ENCODE data around the gene CHST6. TPM values are rescaled to one million over a fixed set of nuclear protein-coding genes. Genes with fewer than 3 reads are reported as not detected.
"Not testable (repeated sequence)": the region's sequence is repeated elsewhere in the genome, so short reads cannot be mapped to it uniquely, and the experiment has no call there.

Gene CHST6
- total and polyA plus RNA-seq, 4 donors = 0.49 to 6.0 (median 1.6) TPM

DNA sequence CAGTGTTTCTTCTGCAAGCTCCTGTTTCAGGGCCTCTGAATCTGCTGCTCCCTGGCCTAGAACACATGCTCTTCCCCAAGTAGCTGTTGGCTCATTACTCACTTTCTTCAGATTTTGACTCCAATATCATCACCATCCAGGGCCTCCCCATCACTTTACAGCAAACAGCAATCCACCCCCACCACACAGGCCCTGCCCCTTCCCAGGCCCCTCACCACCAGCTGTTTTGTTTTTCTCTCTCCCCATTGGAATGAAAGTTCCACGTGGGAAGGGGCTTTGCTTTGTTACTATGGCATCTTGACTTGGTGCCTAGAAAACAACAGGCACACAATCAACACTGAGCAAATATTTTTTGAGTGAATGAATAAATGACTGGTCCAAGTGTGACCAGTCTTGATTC lies 34.8 kb downstream of the CHST6 start:
- intact Hi-C loops (cut with DNase I) = no loop called here
- ATAC-seq (ENCODE audit: low FRiP score) (no peak), DNase-seq (no peak)
- H3K27ac ChIP-seq (ENCODE audit: low read depth in 1 of 2, low read length in 2 of 2) = no peak overlapping the region
- H3K9me3 ChIP-seq (ENCODE audit: control insufficient read depth, low read length) = no peaks in the 10 kb centered on the region
- 0 to 8% methylated on average over 1 of the region's 1 CpG for WGBS, 2 donors
- H3K4me1 ChIP-seq (ENCODE audit: control insufficient read depth in 1 of 2, insufficient read depth in 2 of 2, low read length in 2 of 2) = no peaks in the 10 kb centered on the region
- no peak overlapping the region for H3K4me3 ChIP-seq (ENCODE audit: low read length in 2 of 2)
- no peaks in the 10 kb centered on the region for H3K36me3 ChIP-seq (ENCODE audit: control insufficient read depth in 1 of 2, insufficient read depth in 2 of 2, low read length in 1 of 2)
- no peaks in the 10 kb centered on the region for H3K27me3 ChIP-seq (ENCODE audit: control insufficient read depth in 1 of 2, insufficient read depth in 2 of 2, low read length in 1 of 2)

DNA sequence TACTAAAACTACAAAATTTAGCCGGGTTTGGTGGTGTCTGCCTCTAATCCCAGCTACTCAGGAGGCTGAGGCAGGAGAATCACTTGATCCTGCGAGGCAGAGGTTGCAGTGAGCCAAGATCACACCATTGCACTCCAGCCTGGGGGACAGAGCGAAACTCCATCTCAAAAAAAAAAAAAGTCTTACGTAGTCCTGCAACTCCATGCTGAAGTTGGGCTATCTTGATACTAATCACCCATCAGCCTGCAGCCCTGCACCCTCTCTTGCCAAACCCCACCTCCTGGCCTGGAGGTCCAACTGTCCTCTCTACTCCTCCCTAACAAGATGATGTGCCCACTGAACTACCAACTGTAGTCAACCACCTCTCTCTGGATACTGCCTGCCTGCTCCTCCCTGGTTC lies 35.5 kb downstream of the CHST6 start:
- Histone ChIP-seq H3K4me1 (ENCODE audit: control insufficient read depth in 1 of 2, insufficient read depth in 2 of 2, low read length in 2 of 2) (no peaks in the 10 kb centered on the region), H3K27ac (ENCODE audit: low read depth in 1 of 2, low read length in 2 of 2) (no peak overlapping the region), H3K27me3 (ENCODE audit: control insufficient read depth in 1 of 2, insufficient read depth in 2 of 2, low read length in 1 of 2) (no peaks in the 10 kb centered on the region), H3K9me3 (ENCODE audit: control insufficient read depth, low read length) (no peaks in the 10 kb centered on the region), H3K4me3 (ENCODE audit: low read length in 2 of 2) (no peak overlapping the region), H3K36me3 (ENCODE audit: control insufficient read depth in 1 of 2, insufficient read depth in 2 of 2, low read length in 1 of 2) (no peaks in the 10 kb centered on the region)
- ATAC-seq (ENCODE audit: low FRiP score) (no peak), DNase-seq (no peak)
- intact Hi-C loops (cut with DNase I) = no loop called here
- 93 to 94% methylated on average over 4 of the region's 4 CpGs for WGBS, 2 donors

DNA sequence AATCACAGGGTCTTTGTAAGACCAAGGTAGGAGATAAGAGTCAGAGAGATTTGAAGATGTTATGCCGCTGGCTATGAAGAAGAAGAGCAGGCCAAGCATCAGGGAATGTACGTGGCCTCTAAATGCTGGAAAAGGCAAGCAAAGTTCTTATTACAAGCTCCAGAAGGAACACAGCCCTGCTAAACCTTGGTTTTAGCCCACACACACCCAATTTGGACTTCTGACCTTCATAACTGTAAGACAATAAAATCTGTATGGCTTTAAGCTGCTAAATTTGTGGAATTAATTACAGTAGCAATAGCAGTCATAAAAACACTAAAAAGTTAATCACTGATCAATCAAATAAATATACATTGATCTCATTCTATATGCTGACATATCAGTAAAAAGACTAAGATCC lies 36.8 kb downstream of the CHST6 start:
- Histone ChIP-seq H3K27ac (ENCODE audit: low read depth in 1 of 2, low read length in 2 of 2) (no peak overlapping the region), H3K27me3 (ENCODE audit: control insufficient read depth in 1 of 2, insufficient read depth in 2 of 2, low read length in 1 of 2) (no peaks in the 10 kb centered on the region), H3K9me3 (ENCODE audit: control insufficient read depth, low read length) (no peaks in the 10 kb centered on the region), H3K36me3 (ENCODE audit: control insufficient read depth in 1 of 2, insufficient read depth in 2 of 2, low read length in 1 of 2) (no peaks in the 10 kb centered on the region), H3K4me3 (ENCODE audit: low read length in 2 of 2) (no peak overlapping the region), H3K4me1 (ENCODE audit: control insufficient read depth in 1 of 2, insufficient read depth in 2 of 2, low read length in 2 of 2) (no peaks in the 10 kb centered on the region)
- DNase-seq (no peak), ATAC-seq (ENCODE audit: low FRiP score) (no peak)
- intact Hi-C loops (cut with DNase I) = no loop called here
- WGBS, 2 donors = 90 to 93% methylated on average over 2 of the region's 2 CpGs

DNA sequence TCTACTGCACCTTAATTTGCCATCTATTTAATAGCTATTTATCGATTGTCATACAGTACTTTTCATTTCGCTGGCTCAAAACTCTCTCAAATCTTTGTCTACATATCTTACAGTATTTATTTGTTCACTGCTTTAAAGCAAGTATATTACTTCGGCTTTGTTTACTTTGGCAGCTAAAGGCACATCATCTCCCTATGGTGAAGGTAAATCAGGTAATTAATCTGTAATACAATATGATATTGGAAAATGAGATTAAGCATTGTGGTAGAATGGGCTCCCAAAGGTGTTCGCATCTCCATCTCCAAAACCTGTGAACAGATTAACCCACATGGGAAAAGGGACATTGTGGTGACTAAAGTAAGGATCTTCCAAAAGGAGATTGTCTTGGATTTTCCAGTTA lies 37.2 kb downstream of the CHST6 start:
- Histone ChIP-seq H3K27me3 (ENCODE audit: control insufficient read depth in 1 of 2, insufficient read depth in 2 of 2, low read length in 1 of 2) (no peaks in the 10 kb centered on the region), H3K4me3 (ENCODE audit: low read length in 2 of 2) (no peak overlapping the region), H3K4me1 (ENCODE audit: control insufficient read depth in 1 of 2, insufficient read depth in 2 of 2, low read length in 2 of 2) (peaks cover 0 to under 1% of the 10 kb centered on the region in 2 donors), H3K27ac (ENCODE audit: low read depth in 1 of 2, low read length in 2 of 2) (no peak overlapping the region), H3K36me3 (ENCODE audit: control insufficient read depth in 1 of 2, insufficient read depth in 2 of 2, low read length in 1 of 2) (no peaks in the 10 kb centered on the region), H3K9me3 (ENCODE audit: control insufficient read depth, low read length) (no peaks in the 10 kb centered on the region)
- intact Hi-C loops (cut with DNase I) = no loop called here
- DNase-seq (no peak), ATAC-seq (ENCODE audit: low FRiP score) (no peak)
- WGBS, 2 donors = 82 to 86% methylated on average over 4 of the region's 4 CpGs

DNA sequence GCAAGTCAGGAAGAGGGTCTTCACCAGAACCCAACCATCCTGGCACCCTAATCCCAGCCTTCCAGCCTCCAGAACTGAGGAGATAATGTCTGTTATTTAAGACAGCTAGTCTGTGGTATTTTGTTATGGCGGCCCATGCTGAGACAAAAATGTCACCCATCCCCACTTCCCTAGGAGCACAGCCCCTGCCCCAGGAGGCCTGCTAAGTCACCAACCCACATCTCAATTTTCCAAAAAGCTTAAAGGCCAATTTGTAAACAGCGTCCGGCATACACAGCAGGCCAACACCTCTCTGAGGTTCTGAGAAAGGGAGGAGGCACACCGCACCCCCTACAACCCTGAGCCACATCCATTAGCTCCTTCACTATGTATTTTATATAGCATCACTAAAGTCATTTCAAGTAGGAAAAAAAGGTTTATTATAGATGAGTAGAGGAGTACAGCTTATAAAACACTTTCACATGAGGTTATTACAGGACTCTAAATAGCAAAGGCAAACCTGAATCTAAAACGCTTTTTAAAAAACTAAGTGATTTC lies 37.7 kb downstream of the CHST6 start:
- Histone ChIP-seq H3K36me3 (ENCODE audit: control insufficient read depth in 1 of 2, insufficient read depth in 2 of 2, low read length in 1 of 2) (no peaks in the 10 kb centered on the region), H3K27me3 (ENCODE audit: control insufficient read depth in 1 of 2, insufficient read depth in 2 of 2, low read length in 1 of 2) (no peaks in the 10 kb centered on the region), H3K9me3 (ENCODE audit: control insufficient read depth, low read length) (no peaks in the 10 kb centered on the region), H3K27ac (ENCODE audit: low read depth in 1 of 2, low read length in 2 of 2) (no peak overlapping the region), H3K4me1 (ENCODE audit: control insufficient read depth in 1 of 2, insufficient read depth in 2 of 2, low read length in 2 of 2) (peaks cover 0 to 2% of the 10 kb centered on the region in 2 donors), H3K4me3 (ENCODE audit: low read length in 2 of 2) (no peak overlapping the region)
- intact Hi-C loops (cut with DNase I) = no loop called here
- DNase-seq (no peak), ATAC-seq (ENCODE audit: low FRiP score) (no peak)
- 91 to 92% methylated on average over 5 of the region's 5 CpGs for WGBS, 2 donors

DNA sequence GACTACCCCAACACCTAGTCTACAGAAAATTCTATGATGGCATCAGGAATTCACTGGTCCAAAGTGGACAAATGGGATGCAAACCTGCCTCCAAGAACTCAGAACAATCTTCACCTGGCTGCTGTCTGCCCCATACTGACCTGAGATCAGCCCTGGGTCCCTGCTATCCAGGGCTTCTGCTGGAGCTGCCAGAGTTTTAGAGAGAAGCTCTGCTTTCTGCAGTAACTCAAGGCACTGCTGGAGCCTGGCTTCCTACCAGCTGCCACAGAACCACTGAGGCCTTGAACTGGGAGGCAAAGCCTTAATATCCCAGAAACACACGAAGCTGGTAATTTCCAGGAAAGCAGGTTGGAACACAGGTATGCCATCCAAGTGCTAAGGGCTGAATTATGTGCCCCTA lies 38.3 kb downstream of the CHST6 start:
- DNase-seq (no peak), ATAC-seq (ENCODE audit: low FRiP score) (no peak)
- H3K27me3 ChIP-seq (ENCODE audit: control insufficient read depth in 1 of 2, insufficient read depth in 2 of 2, low read length in 1 of 2) = no peaks in the 10 kb centered on the region
- WGBS, 2 donors = 42 to 50% methylated on average over 1 of the region's 1 CpG
- H3K4me1 ChIP-seq (ENCODE audit: control insufficient read depth in 1 of 2, insufficient read depth in 2 of 2, low read length in 2 of 2) = peaks cover 0 to 2% of the 10 kb centered on the region in 2 donors
- no peak overlapping the region for H3K4me3 ChIP-seq (ENCODE audit: low read length in 2 of 2)
- intact Hi-C loops (cut with DNase I) = no loop called here
- H3K27ac ChIP-seq (ENCODE audit: low read depth in 1 of 2, low read length in 2 of 2) = no peak overlapping the region
- no peaks in the 10 kb centered on the region for H3K36me3 ChIP-seq (ENCODE audit: control insufficient read depth in 1 of 2, insufficient read depth in 2 of 2, low read length in 1 of 2)
- no peaks in the 10 kb centered on the region for H3K9me3 ChIP-seq (ENCODE audit: control insufficient read depth, low read length)

DNA sequence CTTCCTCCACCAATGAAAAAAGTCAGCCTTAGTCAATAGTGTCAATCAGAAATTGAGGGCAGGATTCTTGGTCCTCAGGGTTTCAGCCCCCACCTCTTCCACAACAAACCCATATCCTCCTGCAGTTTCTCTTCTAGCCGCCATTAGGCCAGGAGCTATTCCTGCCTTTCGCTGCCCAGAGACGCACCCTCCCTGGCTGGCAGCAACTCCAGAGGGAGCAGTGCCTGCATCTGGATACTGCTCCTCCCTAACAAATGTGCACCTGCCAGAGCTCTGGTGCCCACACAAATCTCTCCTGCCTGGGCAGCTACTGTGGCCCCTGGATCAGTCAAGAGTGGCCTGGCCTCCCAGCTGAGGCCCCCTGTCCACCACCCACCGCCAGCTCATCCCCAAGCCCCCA lies 38.8 kb downstream of the CHST6 start:
- H3K9me3 ChIP-seq (ENCODE audit: control insufficient read depth, low read length); H3K27me3 ChIP-seq (ENCODE audit: control insufficient read depth in 1 of 2, insufficient read depth in 2 of 2, low read length in 1 of 2); H3K4me3 ChIP-seq (ENCODE audit: low read length in 2 of 2); intact Hi-C loops (cut with DNase I); DNase-seq; H3K4me1 ChIP-seq (ENCODE audit: control insufficient read depth in 1 of 2, insufficient read depth in 2 of 2, low read length in 2 of 2); H3K27ac ChIP-seq (ENCODE audit: low read depth in 1 of 2, low read length in 2 of 2); ATAC-seq (ENCODE audit: low FRiP score); H3K36me3 ChIP-seq (ENCODE audit: control insufficient read depth in 1 of 2, insufficient read depth in 2 of 2, low read length in 1 of 2): not testable (repeated sequence)
- 84 to 87% methylated on average over 4 of the region's 4 CpGs for WGBS, 2 donors

DNA sequence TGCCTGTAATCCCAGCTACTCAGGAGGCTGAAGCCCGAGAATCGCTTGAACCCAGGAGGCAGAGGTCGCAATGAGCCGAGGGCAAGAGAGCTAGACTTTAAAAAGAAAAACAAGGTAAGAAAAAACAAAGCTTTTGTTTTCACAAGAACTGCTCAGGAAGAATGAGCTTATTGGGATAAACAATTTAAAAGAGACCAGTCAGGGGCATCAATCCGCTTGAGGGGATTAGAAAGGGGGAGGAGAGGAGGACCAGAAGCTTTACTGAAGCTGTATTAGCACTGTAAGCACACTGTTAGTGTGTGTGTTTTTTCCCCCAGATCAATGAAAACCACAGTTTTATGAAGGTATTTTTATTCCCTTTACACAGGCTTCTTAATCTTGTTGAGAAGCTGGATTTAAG lies 39.6 kb downstream of the CHST6 start:
- intact Hi-C loops (cut with DNase I) = no loop called here
- 64 to 68% methylated on average over 5 of the region's 5 CpGs for WGBS, 2 donors
- Histone ChIP-seq H3K27me3 (ENCODE audit: control insufficient read depth in 1 of 2, insufficient read depth in 2 of 2, low read length in 1 of 2) (no peaks in the 10 kb centered on the region), H3K4me1 (ENCODE audit: control insufficient read depth in 1 of 2, insufficient read depth in 2 of 2, low read length in 2 of 2) (peaks cover 0 to 2% of the 10 kb centered on the region in 2 donors), H3K4me3 (ENCODE audit: low read length in 2 of 2) (no peak overlapping the region), H3K27ac (ENCODE audit: low read depth in 1 of 2, low read length in 2 of 2) (no peak overlapping the region), H3K36me3 (ENCODE audit: control insufficient read depth in 1 of 2, insufficient read depth in 2 of 2, low read length in 1 of 2) (peaks cover 3 to 4% of the 10 kb centered on the region in 2 donors), H3K9me3 (ENCODE audit: control insufficient read depth, low read length) (no peaks in the 10 kb centered on the region)
- no peak for DNase-seq
- no peak for ATAC-seq (ENCODE audit: low FRiP score)

DNA sequence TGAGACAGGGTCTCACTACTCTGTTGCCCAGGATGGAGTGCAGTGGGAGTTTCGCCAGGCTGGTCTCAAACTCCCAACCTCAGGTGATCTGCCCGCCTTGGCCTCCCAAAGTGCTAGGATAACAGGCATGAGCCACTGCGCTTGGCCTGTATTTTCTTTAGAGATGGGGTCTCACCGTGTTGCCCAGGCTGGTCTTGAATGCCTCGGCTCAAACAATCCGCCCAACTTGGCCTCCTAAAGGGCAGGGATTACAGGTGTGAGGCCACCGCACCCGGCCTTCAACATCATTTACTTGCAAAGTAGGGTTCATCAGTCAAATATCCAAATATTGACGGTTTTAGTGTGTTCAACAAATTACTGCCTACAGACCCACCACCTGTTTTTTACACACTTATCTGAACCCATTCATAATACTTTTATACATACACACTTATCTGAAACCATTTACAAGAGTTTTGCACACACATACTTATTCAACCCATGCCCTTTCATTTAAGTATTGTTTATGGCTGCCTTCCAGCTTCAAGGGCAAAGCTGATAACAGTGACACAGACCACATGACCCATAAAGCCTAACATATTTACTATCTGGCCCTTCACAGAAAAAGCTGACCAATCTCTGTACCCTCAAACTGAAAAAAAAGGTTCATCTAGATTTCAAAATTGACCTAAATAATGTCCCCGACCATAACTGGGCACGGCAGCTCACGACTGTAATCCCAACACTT lies 42.6 kb downstream of the CHST6 start:
- ATAC-seq (ENCODE audit: low FRiP score) = no peak
- 70 to 72% methylated on average over 12 of the region's 12 CpGs for whole genome bisulfite sequencing, 2 donors
- no peak for DNase-seq

More for the DNA sequence above, 42.6 kb downstream of the CHST6 start:
- no peaks in the 10 kb centered on the region for H3K27me3 ChIP-seq (ENCODE audit: control insufficient read depth in 1 of 2, insufficient read depth in 2 of 2, low read length in 1 of 2)
- H3K36me3 ChIP-seq (ENCODE audit: control insufficient read depth in 1 of 2, insufficient read depth in 2 of 2, low read length in 1 of 2) = peaks cover 4 to 6% of the 10 kb centered on the region in 2 donors
- peaks cover 0 to 2% of the 10 kb centered on the region in 2 donors for H3K4me1 ChIP-seq (ENCODE audit: control insufficient read depth in 1 of 2, insufficient read depth in 2 of 2, low read length in 2 of 2)
- no peak overlapping the region for H3K4me3 ChIP-seq (ENCODE audit: low read length in 2 of 2)
- no peaks in the 10 kb centered on the region for H3K9me3 ChIP-seq (ENCODE audit: control insufficient read depth, low read length)
- intact Hi-C loops (cut with DNase I) = no loop called here
- no peak overlapping the region for H3K27ac ChIP-seq (ENCODE audit: low read depth in 1 of 2, low read length in 2 of 2)

Data from aorta (tissue), 5 donors.